Astrocyte (in vitro differentiated cells and primary cell): ENCODE data around the gene GSK3B. TPM values are rescaled to one million over a fixed set of nuclear protein-coding genes. Genes with fewer than 3 reads are reported as not detected.

Experiments used
- DNase-seq: peaks from one replicate; pipeline ENCODE4 v3.0.0-alpha.2; 2010; ENCODE audit warnings: low read depth
- FAIRE-seq: peaks from 2 replicates; lab custom pipeline; 2011; peaks lifted over from hg19 to GRCh38; lab: Jason Lieb, UNC
- H2AFZ ChIP-seq: 2 replicates; pipeline ENCODE4 v1.6.0; 2012; ENCODE audit warnings: low read depth, low read length, inconsistent platforms
- H3K27ac ChIP-seq: 2 replicates; pipeline ENCODE4 v1.5.1; 2011; ENCODE audit warnings: low read depth, low read length, inconsistent platforms
- H3K27me3 ChIP-seq: 2 replicates; pipeline ENCODE4 v1.6.0; 2011; ENCODE audit warnings: low read length, inconsistent platforms; ENCODE audit not compliant: insufficient read depth
- H3K36me3 ChIP-seq: 2 replicates; pipeline ENCODE4 v1.5.1; 2011; ENCODE audit warnings: low read length, inconsistent platforms; ENCODE audit not compliant: insufficient read depth
- H3K4me1 ChIP-seq: 2 replicates; pipeline ENCODE4 v1.5.1; 2011; ENCODE audit warnings: low read length, inconsistent platforms; ENCODE audit not compliant: insufficient read depth
- H3K4me2 ChIP-seq: 2 replicates; pipeline ENCODE4 v1.6.0; 2012; ENCODE audit warnings: low read length, inconsistent platforms
- H3K4me3 ChIP-seq: 2 replicates; pipeline ENCODE4 v1.5.1; 2011; ENCODE audit warnings: low read depth, mild to moderate bottlenecking, low read length, inconsistent platforms; ENCODE audit not compliant: insufficient read depth
- H3K79me2 ChIP-seq: 2 replicates; pipeline ENCODE4 v1.6.0; 2012; ENCODE audit warnings: mild to moderate bottlenecking, low read length, inconsistent platforms; ENCODE audit not compliant: insufficient read depth
- H3K9ac ChIP-seq: 2 replicates; pipeline ENCODE4 v1.6.0; 2012; ENCODE audit warnings: mild to moderate bottlenecking, low read length, inconsistent platforms
- H3K9me3 ChIP-seq: 2 replicates; pipeline ENCODE4 v1.5.1; 2012; ENCODE audit warnings: low read depth, mild to moderate bottlenecking, low read length, inconsistent platforms; ENCODE audit not compliant: insufficient read depth
- H4K20me1 ChIP-seq: 2 replicates; pipeline ENCODE4 v1.6.0; 2012; ENCODE audit warnings: low read length, inconsistent platforms; ENCODE audit not compliant: insufficient read depth
- H3K27ac Mint-ChIP-seq: one replicate; pipeline ENCODE4 v1.8.0; 2021; ENCODE audit warnings: mild to moderate bottlenecking, mixed read lengths; ENCODE audit not compliant: unreplicated experiment
- H3K27me3 Mint-ChIP-seq: one replicate; pipeline ENCODE4 v1.8.0; 2021; ENCODE audit warnings: low read depth, mixed read lengths; ENCODE audit not compliant: unreplicated experiment
- H3K36me3 Mint-ChIP-seq: one replicate; pipeline ENCODE4 v1.8.0; 2021; ENCODE audit warnings: low read depth, mixed read lengths; ENCODE audit not compliant: unreplicated experiment
- H3K4me1 Mint-ChIP-seq: one replicate; pipeline ENCODE4 v1.8.0; 2021; ENCODE audit warnings: low read depth, mixed read lengths; ENCODE audit not compliant: unreplicated experiment
- H3K4me3 Mint-ChIP-seq: one replicate; pipeline ENCODE4 v1.8.0; 2021; ENCODE audit warnings: mild to moderate bottlenecking, moderate library complexity, mixed read lengths; ENCODE audit not compliant: unreplicated experiment
- H3K9me3 Mint-ChIP-seq: one replicate; pipeline ENCODE4 v1.8.0; 2021; ENCODE audit warnings: mild to moderate bottlenecking, mixed read lengths; ENCODE audit not compliant: unreplicated experiment
- EZH2 ChIP-seq: IDR thresholded peaks from 2 replicates; pipeline ENCODE4 v1.6.1; 2012; ENCODE audit warnings: mild to moderate bottlenecking, low read length, inconsistent platforms; ENCODE audit not compliant: insufficient read depth
- total RNA-seq: library from RNA; stranded (reverse); gene quantifications from 2 replicates; pipeline ENCODE4 v1.2.1, GENCODE V29; 2021
- TF ChIP-seq, protein P1 (sequence below): IDR thresholded peaks from 2 replicates; pipeline ENCODE4 v1.5.1; 2011; ENCODE audit warnings: low read depth, mild to moderate bottlenecking, inconsistent platforms, low read length, moderate library complexity; ENCODE audit not compliant: insufficient read depth

The GSK3B gene
- total RNA-seq, 1 donor from 2014 or later: 80.6 TPM

DNA sequence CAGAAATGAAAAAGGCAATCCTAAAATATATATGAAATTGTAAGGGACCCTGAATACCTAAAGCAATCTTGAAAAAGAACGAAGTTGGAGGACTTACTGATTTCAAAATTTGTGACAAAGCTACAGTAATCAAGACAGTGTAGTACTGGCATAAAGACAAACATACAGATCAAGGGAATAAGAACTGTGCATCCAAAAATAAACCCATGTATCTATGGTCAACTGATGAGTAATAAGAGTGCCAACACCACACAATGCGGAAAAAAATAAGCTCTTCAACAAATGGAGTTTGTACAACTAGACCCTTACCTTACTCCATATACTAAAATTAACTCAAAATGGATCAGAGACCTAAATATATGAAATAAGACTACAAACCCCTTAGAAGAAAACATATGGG, 29.6 kb downstream of the GSK3B start:
- H3K79me2 ChIP-seq: peaks cover 98% of the 10 kb centered on the region
- no peak overlapping the region for H3K4me3 Mint-ChIP-seq

DNA sequence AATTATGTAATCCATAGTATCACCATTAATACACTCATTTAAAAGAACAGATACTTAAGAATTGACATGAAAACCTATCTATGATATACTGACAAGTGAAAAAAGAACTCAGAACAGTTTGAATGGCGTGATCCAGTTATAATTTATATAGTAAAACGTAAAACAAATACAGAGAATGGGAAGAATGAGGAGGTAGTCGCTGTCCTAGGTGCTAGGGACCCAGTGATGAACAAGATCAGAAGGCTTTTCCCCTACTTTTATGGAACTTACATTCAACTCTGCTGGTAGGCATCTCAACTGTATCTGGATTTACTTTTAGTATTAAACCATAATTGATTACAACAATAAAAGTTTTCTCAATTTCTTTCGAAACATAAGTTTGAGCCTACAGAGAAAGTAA, 31.8 kb downstream of the GSK3B start:
- no peak overlapping the region for H3K4me3 Mint-ChIP-seq
- H4K20me1 ChIP-seq: peaks cover 96% of the 10 kb centered on the region
- H3K27me3 ChIP-seq: no peaks in the 10 kb centered on the region
- peaks cover 99% of the 10 kb centered on the region for H3K79me2 ChIP-seq
- H3K27ac Mint-ChIP-seq: no peak overlapping the region
- H3K27ac ChIP-seq: no peak overlapping the region
- H2AFZ ChIP-seq: no peak overlapping the region
- no peaks in the 10 kb centered on the region for H3K4me1 ChIP-seq
- H3K4me1 Mint-ChIP-seq: peaks cover 7% of the 10 kb centered on the region
- H3K9me3 ChIP-seq: no peaks in the 10 kb centered on the region
- H3K27me3 Mint-ChIP-seq: no peaks in the 10 kb centered on the region
- TF ChIP-seq EZH2: no peak
- TF ChIP-seq, protein P1, sequence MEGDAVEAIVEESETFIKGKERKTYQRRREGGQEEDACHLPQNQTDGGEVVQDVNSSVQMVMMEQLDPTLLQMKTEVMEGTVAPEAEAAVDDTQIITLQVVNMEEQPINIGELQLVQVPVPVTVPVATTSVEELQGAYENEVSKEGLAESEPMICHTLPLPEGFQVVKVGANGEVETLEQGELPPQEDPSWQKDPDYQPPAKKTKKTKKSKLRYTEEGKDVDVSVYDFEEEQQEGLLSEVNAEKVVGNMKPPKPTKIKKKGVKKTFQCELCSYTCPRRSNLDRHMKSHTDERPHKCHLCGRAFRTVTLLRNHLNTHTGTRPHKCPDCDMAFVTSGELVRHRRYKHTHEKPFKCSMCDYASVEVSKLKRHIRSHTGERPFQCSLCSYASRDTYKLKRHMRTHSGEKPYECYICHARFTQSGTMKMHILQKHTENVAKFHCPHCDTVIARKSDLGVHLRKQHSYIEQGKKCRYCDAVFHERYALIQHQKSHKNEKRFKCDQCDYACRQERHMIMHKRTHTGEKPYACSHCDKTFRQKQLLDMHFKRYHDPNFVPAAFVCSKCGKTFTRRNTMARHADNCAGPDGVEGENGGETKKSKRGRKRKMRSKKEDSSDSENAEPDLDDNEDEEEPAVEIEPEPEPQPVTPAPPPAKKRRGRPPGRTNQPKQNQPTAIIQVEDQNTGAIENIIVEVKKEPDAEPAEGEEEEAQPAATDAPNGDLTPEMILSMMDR: no peak
- no peaks in the 10 kb centered on the region for H3K9me3 Mint-ChIP-seq
- no peak overlapping the region for H3K4me2 ChIP-seq
- no peak overlapping the region for H3K9ac ChIP-seq
- no peak for FAIRE-seq
- DNase-seq: no peak
- H3K4me3 ChIP-seq: no peak overlapping the region
- H3K36me3 ChIP-seq: no peaks in the 10 kb centered on the region
- H3K36me3 Mint-ChIP-seq: no peaks in the 10 kb centered on the region

More for the DNA sequence above, 29.6 kb downstream of the GSK3B start:
- no peaks in the 10 kb centered on the region for H3K9me3 Mint-ChIP-seq
- Histone ChIP-seq H3K9me3 (no peaks in the 10 kb centered on the region), H3K27me3 (no peaks in the 10 kb centered on the region), H3K4me3 (no peak overlapping the region), H4K20me1 (peaks cover 97% of the 10 kb centered on the region), H3K9ac (no peak overlapping the region), H2AFZ (no peak overlapping the region), H3K27ac (no peak overlapping the region), H3K36me3 (no peaks in the 10 kb centered on the region), H3K4me2 (no peak overlapping the region), H3K4me1 (no peaks in the 10 kb centered on the region)
- DNase-seq (no peak), FAIRE-seq (no peak)
- peak overlapping the region; percentile 30 for H3K27ac Mint-ChIP-seq
- TF ChIP-seq, protein P1: no peak
- TF ChIP-seq EZH2: no peak
- H3K4me1 Mint-ChIP-seq: peaks cover 6% of the 10 kb centered on the region
- no peaks in the 10 kb centered on the region for H3K27me3 Mint-ChIP-seq
- H3K36me3 Mint-ChIP-seq: no peaks in the 10 kb centered on the region

DNA sequence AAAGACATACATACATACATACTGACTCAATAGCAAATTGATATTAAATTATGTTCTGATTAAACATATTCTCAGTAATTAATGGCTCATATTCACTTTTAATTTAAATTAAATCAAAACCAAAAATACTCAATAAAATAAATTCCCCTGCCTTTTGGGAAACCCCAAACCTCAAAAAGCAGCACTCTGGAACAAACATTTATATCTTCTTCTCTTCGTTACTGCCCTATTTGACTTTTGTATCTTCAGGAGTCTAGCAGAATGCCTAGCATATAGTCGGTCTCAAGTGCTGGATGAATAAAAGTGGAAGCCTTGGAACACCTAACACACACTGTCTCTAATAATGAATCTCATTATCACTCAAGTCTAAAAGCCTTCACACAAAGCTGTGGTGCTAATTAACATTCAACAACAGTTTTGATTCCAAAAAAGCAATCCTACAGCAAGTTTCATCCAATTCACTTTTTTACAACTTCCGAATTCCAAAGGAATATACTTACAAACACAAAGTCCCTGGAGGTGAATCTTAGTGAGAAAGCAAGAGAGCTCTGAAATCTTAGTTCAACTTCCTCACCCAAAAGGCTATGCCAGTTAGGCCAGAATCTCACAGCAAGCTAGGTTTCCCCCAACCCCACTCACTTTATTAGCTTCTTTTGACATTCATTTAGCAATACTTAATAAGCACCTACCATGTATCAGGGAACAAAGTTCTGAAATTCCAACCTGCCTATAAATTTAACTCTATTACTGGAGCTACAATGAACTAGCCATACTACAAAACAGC, 35.0 kb downstream of the GSK3B start:
- no peaks in the 10 kb centered on the region for H3K36me3 Mint-ChIP-seq
- DNase-seq: no peak
- no peaks in the 10 kb centered on the region for H3K27me3 ChIP-seq
- no peak overlapping the region for H3K4me2 ChIP-seq
- peaks cover 99% of the 10 kb centered on the region for H3K79me2 ChIP-seq
- no peak overlapping the region for H3K4me3 ChIP-seq
- no peak overlapping the region for H3K9ac ChIP-seq
- peaks cover 96% of the 10 kb centered on the region for H4K20me1 ChIP-seq
- no peaks in the 10 kb centered on the region for H3K4me1 ChIP-seq
- no peaks in the 10 kb centered on the region for H3K27me3 Mint-ChIP-seq
- H3K9me3 ChIP-seq: no peaks in the 10 kb centered on the region
- H3K4me1 Mint-ChIP-seq: peaks cover 10% of the 10 kb centered on the region
- H3K4me3 Mint-ChIP-seq: no peak overlapping the region
- no peak for FAIRE-seq
- no peak for TF ChIP-seq EZH2
- TF ChIP-seq, protein P1: no peak
- no peak overlapping the region for H3K27ac ChIP-seq
- H3K9me3 Mint-ChIP-seq: no peaks in the 10 kb centered on the region
- no peak overlapping the region for H3K27ac Mint-ChIP-seq
- H2AFZ ChIP-seq: no peak overlapping the region
- no peaks in the 10 kb centered on the region for H3K36me3 ChIP-seq
